ENCODE measurements around the gene FCHSD2. TPM values are rescaled to one million over a fixed set of nuclear protein-coding genes. Genes with fewer than 3 reads are reported as not detected.
"Not testable (repeated sequence)": the region's sequence is repeated elsewhere in the genome, so short reads cannot be mapped to it uniquely, and the experiment has no call there.

The FCHSD2 gene
- total RNA-seq, 1 donor from 2014 or later, result 16.3 TPM

DNA sequence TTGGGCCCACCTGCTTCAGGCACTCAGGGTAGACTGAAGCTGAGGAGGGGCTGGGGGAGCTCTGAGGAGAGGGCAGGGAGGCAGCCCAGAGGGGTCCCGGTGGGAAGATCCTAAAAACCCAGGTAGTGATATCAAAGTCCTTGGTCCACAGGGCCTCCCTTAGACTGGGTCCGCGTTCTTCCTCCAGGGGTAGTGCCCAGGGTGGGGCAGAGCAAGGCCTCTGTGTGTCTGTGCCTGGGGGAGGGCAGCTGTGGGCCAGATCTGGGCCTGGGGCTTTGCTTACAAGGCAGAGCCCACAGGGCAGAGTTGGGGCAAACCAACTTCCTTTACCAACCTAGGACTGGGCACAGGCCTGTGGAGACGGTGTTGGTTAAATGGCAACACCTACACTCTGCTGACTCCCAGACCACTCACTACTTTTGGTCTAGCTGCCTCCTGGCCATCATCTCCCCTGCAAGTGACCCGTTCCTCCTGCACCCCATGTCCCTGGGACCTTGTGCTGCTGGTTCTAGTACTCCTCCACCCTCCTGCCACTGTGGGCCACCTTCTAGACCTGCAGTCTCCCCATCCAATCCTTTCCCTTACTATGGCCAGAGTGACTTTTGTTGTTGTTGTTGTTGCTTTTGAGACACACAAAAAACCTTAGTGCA is 312.1 kb downstream of the FCHSD2 start:
- Histone ChIP-seq H3K36me3 (peaks cover 0 to 7% of the 10 kb centered on the region in 2 donors), H3K9me3 (no peaks in the 10 kb centered on the region), H3K4me3 (no peak overlapping the region), H3K4me1 (peaks cover 23 to 34% of the 10 kb centered on the region in 2 donors), H3K27me3 (no peaks in the 10 kb centered on the region), H3K27ac (peak overlapping the region; percentile 29 to 39)
- TF ChIP-seq, protein P1, sequence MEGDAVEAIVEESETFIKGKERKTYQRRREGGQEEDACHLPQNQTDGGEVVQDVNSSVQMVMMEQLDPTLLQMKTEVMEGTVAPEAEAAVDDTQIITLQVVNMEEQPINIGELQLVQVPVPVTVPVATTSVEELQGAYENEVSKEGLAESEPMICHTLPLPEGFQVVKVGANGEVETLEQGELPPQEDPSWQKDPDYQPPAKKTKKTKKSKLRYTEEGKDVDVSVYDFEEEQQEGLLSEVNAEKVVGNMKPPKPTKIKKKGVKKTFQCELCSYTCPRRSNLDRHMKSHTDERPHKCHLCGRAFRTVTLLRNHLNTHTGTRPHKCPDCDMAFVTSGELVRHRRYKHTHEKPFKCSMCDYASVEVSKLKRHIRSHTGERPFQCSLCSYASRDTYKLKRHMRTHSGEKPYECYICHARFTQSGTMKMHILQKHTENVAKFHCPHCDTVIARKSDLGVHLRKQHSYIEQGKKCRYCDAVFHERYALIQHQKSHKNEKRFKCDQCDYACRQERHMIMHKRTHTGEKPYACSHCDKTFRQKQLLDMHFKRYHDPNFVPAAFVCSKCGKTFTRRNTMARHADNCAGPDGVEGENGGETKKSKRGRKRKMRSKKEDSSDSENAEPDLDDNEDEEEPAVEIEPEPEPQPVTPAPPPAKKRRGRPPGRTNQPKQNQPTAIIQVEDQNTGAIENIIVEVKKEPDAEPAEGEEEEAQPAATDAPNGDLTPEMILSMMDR (IDR thresholded peaks at IDR 0.05), result no peak
- DNase-seq (ENCODE audit: low spot score in 2 of 2), result no peak
- intact Hi-C loops (cut with DNase I), result loop anchor here (2.0 to 5.0 kb wide), 2 partner anchors 19 to 457 kb away; no protein-coding TSS in a partner anchor

DNA sequence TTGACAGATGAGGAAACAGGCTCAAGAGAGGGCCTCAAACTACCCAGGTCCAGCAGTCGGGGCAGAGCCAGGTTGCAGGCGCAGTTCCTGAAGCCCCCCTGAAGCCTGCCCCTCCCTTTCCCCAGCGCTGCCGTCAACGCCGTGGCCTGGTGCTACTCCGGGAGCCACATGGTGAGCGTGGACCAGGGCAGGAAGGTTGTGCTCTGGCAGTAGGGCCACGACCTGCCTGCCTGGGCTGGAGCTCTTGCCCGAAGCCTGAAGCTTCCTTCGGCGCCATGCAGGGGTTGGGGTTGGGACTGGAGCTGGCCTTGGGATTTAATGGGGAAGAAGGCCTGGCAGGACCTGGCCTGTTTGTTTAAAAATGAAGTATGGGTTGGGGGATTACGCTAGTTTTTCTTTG is 312.9 kb downstream of the FCHSD2 start:
- intact Hi-C loops (cut with DNase I), result no loop called here
- Histone ChIP-seq H3K27ac (no peak overlapping the region), H3K36me3 (peaks cover 0 to 7% of the 10 kb centered on the region in 2 donors), H3K4me3 (no peak overlapping the region), H3K27me3 (no peaks in the 10 kb centered on the region), H3K9me3 (no peaks in the 10 kb centered on the region), H3K4me1 (peaks cover 17 to 26% of the 10 kb centered on the region in 2 donors)
- TF ChIP-seq, protein P1 (IDR thresholded peaks at IDR 0.05), result no peak
- no peak for DNase-seq (ENCODE audit: low spot score in 2 of 2)

DNA sequence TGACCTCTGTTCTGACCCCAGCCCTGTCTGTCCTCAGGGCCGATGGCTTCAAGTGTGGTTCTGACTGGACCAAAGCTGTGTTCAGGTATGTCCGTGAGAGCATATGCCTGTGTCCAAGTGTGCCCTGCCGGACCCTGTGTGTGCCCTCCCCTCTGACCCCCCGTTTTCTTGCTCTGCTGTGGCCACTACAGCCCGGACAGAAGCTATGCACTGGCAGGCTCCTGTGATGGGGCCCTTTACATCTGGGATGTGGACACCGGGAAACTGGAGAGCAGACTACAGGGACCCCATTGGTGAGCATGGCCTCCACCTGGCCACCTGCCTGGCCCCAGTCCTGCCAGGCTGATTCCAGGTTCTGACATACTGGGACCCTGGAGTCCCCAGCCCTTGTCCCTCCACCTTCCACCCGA is 313.4 kb downstream of the FCHSD2 start:
- no peak for DNase-seq (ENCODE audit: low spot score in 2 of 2)
- H3K4me1 ChIP-seq, result peaks cover 16 to 24% of the 10 kb centered on the region in 2 donors
- no peaks in the 10 kb centered on the region for H3K9me3 ChIP-seq
- TF ChIP-seq, protein P1 (IDR thresholded peaks at IDR 0.05), result no peak
- no peaks in the 10 kb centered on the region for H3K27me3 ChIP-seq
- intact Hi-C loops (cut with DNase I), result no loop called here
- H3K27ac ChIP-seq, result peak overlapping the region in 1 of 2 donors; percentile 24
- no peak overlapping the region for H3K4me3 ChIP-seq
- H3K36me3 ChIP-seq, result peaks cover 0 to 7% of the 10 kb centered on the region in 2 donors

DNA sequence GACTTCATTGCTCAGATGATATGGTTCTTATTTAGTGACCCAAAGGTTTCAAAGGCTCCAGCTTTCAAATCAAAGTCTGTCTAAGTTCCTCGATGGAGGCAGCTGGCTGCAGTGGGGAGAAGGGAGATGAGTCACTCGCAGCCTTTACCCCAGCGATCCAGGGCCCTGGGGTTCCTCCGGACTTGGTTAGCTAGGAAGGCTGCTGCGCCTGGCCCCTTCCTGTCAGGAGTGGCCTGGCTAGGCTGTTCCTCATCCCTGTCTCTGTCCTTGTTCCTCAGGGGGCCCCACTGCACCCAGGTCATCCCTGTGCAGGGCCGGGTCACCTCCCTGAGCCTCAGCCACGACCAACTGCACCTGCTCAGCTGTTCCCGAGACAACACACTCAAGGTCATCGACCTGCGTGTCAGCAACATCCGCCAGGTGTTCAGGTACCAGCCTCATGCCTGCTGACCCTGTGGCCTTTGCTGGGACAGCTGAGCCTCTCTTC is 314.0 kb downstream of the FCHSD2 start:
- intact Hi-C loops (cut with DNase I), result no loop called here
- no peak for DNase-seq (ENCODE audit: low spot score in 2 of 2)
- peaks cover 13 to 19% of the 10 kb centered on the region in 2 donors for H3K4me1 ChIP-seq
- no peaks in the 10 kb centered on the region for H3K27me3 ChIP-seq
- peak overlapping the region; percentile 24 to 75 for H3K27ac ChIP-seq
- no peak overlapping the region for H3K4me3 ChIP-seq
- peaks cover 0 to 7% of the 10 kb centered on the region in 2 donors for H3K36me3 ChIP-seq
- no peaks in the 10 kb centered on the region for H3K9me3 ChIP-seq
- TF ChIP-seq, protein P1 (IDR thresholded peaks at IDR 0.05), result no peak

DNA sequence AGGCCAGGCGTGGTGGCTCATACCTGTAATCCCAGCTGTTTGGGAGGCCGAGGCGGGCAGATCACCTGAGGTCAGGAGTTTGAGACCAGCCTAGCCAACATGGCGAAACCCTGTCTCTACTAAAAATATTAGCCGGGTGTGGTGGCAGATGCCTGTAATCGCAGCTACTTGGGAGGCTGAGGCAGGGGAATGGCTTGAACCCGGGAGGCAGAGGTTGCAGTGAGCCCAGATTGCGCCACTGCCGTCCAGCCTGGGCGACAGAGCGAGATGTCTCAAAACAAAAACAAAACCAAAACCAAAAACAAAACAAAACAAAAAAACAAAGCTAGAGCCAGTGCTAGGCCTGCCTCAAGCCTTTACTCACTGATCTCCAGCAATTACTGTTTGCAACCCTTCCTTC is 314.5 kb downstream of the FCHSD2 start:
- H3K4me3 ChIP-seq; H3K9me3 ChIP-seq; intact Hi-C loops (cut with DNase I); DNase-seq (ENCODE audit: low spot score in 2 of 2); H3K27me3 ChIP-seq; H3K36me3 ChIP-seq: not testable (repeated sequence)
- Histone ChIP-seq H3K4me1 (peaks cover 9 to 14% of the 10 kb centered on the region in 2 donors), H3K27ac (peak overlapping the region; percentile 24 to 75)

DNA sequence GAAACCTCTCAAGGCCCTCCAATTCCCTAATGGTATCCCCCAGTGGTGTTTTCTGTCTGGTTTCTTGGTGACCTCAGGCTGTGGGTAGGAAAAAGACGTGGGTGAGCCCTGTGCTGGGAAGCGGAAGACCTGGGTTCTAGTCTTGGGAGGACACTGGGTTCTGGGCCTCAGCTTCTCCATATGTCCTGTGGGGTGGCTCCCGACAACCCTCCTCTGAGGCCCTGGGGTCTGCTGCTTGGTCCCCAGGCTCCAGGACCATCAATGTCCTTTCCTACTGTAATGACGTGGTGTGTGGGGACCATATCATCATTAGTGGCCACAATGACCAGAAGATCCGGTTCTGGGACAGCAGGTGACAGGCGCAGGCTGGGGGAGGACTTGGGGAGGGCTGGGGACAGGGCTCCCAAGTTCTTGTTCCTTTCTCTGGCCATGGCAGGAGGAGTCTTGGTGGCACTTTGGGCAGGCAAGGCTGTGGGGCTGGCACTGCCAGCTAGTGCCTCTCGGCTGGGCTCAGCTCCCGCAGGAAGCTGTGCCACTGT is 315.1 kb downstream of the FCHSD2 start:
- Histone ChIP-seq H3K36me3 (peaks cover 0 to 7% of the 10 kb centered on the region in 2 donors), H3K4me1 (peaks cover 5 to 7% of the 10 kb centered on the region in 2 donors), H3K9me3 (no peaks in the 10 kb centered on the region), H3K27ac (peak overlapping the region; percentile 16 to 75), H3K27me3 (no peaks in the 10 kb centered on the region), H3K4me3 (no peak overlapping the region)
- DNase-seq (ENCODE audit: low spot score in 2 of 2), result no peak
- TF ChIP-seq, protein P1 (IDR thresholded peaks at IDR 0.05), result no peak
- intact Hi-C loops (cut with DNase I), result no loop called here
